Mononuclear cell (primary cell): Measurements from ENCODE around the gene DNAH5. TPM values are rescaled to one million over a fixed set of nuclear protein-coding genes. Genes with fewer than 3 reads are reported as not detected.
"Not testable (repeated sequence)": the region's sequence is repeated elsewhere in the genome, so short reads cannot be mapped to it uniquely, and the experiment has no call there.

ENCODE experiments used
- H3K27me3 ChIP-seq: 2 replicates; pipeline ENCODE4 v1.6.0; 2011; ENCODE audit warnings: low read length, control low read depth; ENCODE audit not compliant: insufficient read depth
- H3K4me1 ChIP-seq: 2 replicates; pipeline ENCODE4 v1.5.1; 2011; ENCODE audit warnings: mild to moderate bottlenecking, low read length, control low read depth; ENCODE audit not compliant: insufficient read depth
- H3K4me3 ChIP-seq: 2 replicates; pipeline ENCODE4 v1.5.1; 2011; ENCODE audit warnings: mild to moderate bottlenecking, low read length, moderate library complexity
- H3K9me3 ChIP-seq: 2 replicates; pipeline ENCODE4 v1.5.1; 2011; ENCODE audit warnings: low read depth, mild to moderate bottlenecking, control low read depth, low read length
- total RNA-seq: library from RNA; depleted of rRNA; stranded (reverse); fragments of >200 nt; gene quantifications from one replicate; pipeline ENCODE4 v1.2.3, GENCODE V29; 2012

DNAH5 gene, protein sequence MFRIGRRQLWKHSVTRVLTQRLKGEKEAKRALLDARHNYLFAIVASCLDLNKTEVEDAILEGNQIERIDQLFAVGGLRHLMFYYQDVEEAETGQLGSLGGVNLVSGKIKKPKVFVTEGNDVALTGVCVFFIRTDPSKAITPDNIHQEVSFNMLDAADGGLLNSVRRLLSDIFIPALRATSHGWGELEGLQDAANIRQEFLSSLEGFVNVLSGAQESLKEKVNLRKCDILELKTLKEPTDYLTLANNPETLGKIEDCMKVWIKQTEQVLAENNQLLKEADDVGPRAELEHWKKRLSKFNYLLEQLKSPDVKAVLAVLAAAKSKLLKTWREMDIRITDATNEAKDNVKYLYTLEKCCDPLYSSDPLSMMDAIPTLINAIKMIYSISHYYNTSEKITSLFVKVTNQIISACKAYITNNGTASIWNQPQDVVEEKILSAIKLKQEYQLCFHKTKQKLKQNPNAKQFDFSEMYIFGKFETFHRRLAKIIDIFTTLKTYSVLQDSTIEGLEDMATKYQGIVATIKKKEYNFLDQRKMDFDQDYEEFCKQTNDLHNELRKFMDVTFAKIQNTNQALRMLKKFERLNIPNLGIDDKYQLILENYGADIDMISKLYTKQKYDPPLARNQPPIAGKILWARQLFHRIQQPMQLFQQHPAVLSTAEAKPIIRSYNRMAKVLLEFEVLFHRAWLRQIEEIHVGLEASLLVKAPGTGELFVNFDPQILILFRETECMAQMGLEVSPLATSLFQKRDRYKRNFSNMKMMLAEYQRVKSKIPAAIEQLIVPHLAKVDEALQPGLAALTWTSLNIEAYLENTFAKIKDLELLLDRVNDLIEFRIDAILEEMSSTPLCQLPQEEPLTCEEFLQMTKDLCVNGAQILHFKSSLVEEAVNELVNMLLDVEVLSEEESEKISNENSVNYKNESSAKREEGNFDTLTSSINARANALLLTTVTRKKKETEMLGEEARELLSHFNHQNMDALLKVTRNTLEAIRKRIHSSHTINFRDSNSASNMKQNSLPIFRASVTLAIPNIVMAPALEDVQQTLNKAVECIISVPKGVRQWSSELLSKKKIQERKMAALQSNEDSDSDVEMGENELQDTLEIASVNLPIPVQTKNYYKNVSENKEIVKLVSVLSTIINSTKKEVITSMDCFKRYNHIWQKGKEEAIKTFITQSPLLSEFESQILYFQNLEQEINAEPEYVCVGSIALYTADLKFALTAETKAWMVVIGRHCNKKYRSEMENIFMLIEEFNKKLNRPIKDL (N-terminal part only)
- total RNA-seq: not detected

DNA sequence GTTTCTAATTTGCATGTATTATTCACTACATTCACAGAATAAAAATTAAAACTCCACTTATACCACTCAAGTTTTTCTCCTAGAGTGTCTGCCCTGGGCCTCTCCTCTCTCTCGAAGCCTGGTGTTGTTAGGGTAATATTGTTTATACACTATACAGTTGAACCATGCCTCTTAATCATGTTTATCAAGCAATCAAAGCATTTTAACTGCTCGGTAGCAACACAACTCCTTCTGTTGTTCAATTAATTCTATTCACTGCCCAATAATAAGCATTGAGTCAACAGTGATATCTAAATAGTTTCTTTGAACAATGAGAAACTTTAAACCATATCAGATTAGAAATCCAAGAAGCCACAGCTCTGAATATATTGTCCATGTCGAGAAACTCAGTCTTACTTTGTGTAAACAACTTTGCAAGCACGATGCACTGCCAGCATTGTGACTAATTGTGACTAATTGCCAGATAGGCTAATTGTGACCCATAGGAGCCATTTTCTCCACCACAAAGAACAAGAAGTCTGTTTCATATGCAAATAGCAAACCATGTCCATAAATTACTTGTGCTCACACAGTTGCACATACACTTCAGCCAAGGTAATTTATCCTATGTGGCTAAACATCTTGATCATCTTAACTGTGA is at the start of gene DNAH5:
Gene DNAH5, minus strand, starts transcription at position 129 of the 640 bp plus-strand sequence. CDS start 250 bp downstream, outside the sequence.
- peaks cover 3% of the 10 kb centered on the region for H3K27me3 ChIP-seq
- no peaks in the 10 kb centered on the region for H3K9me3 ChIP-seq
- H3K4me1 ChIP-seq: no peaks in the 10 kb centered on the region

DNA sequence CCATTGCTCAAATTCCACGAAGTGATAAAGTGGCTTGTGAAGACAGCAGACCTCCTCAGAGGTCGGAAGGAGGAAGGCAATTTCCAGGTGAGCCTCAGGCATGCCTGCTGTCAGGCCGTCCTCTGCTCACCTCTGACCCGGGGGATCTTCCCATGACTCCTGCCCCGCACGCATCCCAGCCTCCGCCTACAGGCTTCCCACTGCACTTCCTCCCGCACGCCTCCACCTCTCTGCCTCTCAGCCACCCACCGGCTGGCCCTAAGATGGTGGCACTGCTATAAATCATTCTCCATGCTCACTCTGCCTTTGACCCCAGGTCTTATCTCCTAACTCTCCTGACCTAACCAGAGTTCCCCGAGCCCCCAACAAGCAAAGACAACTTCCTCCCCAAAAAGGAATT is 49.4 kb upstream of the DNAH5 start:
- Histone ChIP-seq H3K4me3 (no peak overlapping the region), H3K9me3 (no peaks in the 10 kb centered on the region), H3K27me3 (no peaks in the 10 kb centered on the region), H3K4me1 (no peaks in the 10 kb centered on the region)

More for the DNA sequence above, at the start of gene DNAH5:
- no peak within 1 kb of the TSS for H3K4me3 ChIP-seq

DNA sequence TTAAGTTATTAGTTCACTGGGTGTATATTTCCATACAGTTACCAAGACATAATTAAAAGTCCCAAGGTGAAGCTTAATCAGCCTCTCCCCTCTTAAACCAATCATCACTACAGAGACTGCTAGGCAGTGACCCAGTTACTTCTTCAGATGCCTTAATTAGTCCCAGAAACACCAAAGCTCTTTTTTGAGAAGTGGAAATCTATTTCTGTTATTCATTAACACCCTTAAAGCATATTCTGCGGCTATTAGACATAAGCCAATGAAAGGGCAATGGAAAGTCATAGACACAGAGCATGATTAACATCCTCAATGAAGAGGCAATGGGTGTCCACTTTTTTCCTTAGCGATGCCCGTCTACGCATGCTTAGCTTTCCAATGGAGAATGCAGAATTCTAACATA is 48.3 kb upstream of the DNAH5 start:
- H3K4me1 ChIP-seq: no peaks in the 10 kb centered on the region
- no peaks in the 10 kb centered on the region for H3K27me3 ChIP-seq
- no peak overlapping the region for H3K4me3 ChIP-seq
- H3K9me3 ChIP-seq: no peaks in the 10 kb centered on the region

DNA sequence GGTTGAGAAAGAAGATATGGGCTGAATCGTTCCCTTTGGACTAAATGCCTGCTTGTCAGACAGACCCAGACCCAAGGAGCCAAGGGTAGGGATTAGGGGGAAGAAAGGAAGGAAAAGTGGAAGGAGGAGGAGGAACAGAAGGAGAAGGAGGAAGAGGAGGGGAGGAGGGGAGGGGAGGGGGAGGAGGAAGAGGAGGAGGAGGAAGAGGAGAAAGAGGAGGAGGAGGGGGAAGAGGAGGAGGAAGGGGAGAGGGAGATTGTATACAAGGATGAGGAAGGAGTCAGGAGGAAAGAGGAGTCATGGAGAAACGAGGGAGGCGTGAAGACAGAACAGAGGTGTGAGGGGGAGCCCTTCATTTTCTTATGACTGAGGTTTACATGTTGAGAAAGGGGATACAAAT is 46.9 kb upstream of the DNAH5 start:
- no peaks in the 10 kb centered on the region for H3K4me1 ChIP-seq
- no peaks in the 10 kb centered on the region for H3K9me3 ChIP-seq
- no peak overlapping the region for H3K4me3 ChIP-seq
- H3K27me3 ChIP-seq: no peaks in the 10 kb centered on the region

DNA sequence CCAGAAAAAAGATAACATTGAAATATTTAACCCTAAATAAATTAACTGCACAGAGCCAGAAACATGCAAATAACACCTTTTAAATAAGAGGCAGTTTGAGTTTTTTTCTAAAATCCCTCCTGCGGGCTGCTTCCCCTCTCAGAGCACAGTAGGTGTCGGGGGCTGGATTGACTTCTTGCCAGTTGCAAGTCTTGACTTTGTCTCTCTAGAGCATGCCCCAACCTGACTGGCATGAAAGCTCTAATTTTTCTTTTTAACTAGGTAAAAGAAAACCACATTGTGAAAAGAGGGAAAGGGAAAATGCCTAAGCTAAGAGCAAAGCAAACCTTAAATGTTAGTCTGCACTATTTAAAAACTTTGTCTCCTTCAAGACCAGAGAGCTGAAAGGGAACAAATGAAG is 46.4 kb upstream of the DNAH5 start:
- H3K4me1 ChIP-seq: no peaks in the 10 kb centered on the region
- H3K27me3 ChIP-seq: no peaks in the 10 kb centered on the region
- no peaks in the 10 kb centered on the region for H3K9me3 ChIP-seq
- no peak overlapping the region for H3K4me3 ChIP-seq

DNA sequence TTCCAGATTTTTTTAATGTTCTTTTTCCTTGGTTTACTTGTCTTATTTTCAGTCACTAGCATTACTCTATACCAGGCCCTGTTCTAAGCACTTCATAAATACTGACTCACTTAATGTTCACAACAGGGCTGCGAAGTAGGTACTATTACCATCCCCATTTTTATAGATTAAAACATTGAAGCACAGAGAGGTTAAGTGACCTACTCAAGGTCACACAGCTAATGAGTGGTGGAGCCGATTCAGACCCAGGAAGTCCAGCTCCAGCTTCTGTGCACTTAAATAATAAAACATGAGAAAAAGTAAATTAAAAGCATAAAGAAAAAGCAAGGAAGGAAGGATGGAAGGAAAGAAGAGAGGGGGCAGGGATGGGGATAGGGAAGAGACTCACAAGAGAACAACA is 45.3 kb upstream of the DNAH5 start:
- no peaks in the 10 kb centered on the region for H3K27me3 ChIP-seq
- H3K9me3 ChIP-seq: no peaks in the 10 kb centered on the region
- no peaks in the 10 kb centered on the region for H3K4me1 ChIP-seq

DNA sequence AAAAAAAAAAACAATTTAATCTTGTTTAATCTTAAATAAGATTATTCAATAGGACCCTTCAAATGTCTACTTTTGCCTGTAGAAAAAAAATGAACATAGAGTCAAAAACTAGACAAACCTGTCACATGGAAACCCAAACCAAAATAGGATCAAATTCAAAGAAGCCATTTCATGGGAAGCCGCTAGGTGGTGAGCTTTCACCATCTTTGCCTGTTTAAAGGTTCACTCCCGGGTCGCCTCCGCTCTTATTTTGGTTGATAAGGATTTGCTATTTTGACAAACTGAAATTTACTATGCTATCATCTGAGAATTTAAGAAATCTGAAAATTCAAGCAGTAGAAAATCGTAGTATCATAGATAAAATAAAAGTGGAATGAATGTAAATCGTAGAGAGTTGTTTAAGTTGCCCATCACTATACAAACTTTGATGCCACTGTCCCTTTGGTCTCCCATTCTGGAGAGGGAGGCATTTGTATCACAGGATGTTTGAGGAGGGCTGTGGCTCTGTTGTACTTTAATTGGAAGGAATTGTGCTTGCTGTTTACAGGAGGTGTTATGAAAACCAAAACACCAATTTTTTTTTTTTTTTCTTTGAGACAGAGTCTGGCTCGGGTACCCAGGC is 43.5 kb upstream of the DNAH5 start:
- no peaks in the 10 kb centered on the region for H3K9me3 ChIP-seq
- no peak overlapping the region for H3K4me3 ChIP-seq
- H3K4me1 ChIP-seq: no peaks in the 10 kb centered on the region
- H3K27me3 ChIP-seq: no peaks in the 10 kb centered on the region

More for the DNA sequence above, 45.3 kb upstream of the DNAH5 start:
- H3K4me3 ChIP-seq: no peak overlapping the region

DNA sequence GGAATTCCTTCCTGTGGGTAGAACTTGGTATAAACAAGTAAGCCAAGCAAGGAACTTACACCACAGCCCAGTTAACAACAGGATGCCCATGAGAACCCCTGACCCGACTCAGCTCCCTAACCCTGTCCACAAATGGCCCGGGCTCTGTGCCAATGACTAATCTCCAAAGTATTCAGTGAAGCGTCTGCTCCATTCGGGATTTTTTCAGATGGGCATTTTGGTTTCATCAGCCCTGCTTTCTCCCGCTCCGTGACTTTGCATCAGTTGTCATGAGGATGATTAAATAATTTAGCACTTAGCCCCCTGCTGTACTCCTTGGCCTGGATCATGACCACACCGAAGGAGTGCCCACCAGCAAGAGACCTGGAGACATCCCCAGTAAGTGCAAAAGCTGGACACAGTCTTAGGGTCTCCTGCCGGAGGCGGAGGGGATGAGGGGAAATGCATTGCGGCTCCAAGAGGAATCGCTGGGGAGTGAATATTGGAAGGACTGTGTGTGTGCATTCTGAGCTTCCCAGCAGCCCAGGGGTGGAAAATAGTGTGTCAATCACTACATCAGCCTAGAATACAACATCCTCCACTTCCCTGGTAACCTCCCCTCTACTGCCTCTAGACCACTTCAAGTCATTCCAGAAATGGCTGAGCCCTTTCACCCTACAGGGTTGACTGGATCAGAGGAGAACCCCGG is 41.4 kb upstream of the DNAH5 start:
- Histone ChIP-seq H3K4me3 (no peak overlapping the region), H3K27me3 (no peaks in the 10 kb centered on the region), H3K9me3 (no peaks in the 10 kb centered on the region), H3K4me1 (no peaks in the 10 kb centered on the region)

DNA sequence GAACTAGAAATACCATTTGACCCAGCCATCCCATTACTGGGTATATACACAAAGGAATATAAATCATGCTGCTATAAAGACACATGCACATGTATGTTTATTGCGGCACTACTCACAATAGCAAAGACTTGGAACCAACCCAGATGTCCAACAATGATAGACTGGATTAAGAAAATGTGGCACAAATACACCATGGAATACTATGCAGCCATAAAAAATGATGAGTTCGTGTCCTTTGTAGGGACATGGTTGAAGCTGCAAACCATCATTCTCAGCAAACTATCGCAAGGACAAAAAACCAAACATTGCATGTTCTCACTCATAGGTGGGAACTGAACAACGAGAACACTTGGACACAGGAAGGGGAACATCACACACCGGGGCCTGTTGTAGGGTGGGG is 40.4 kb upstream of the DNAH5 start:
- not testable (repeated sequence) for H3K27me3 ChIP-seq, H3K4me1 ChIP-seq, H3K4me3 ChIP-seq, H3K9me3 ChIP-seq

DNA sequence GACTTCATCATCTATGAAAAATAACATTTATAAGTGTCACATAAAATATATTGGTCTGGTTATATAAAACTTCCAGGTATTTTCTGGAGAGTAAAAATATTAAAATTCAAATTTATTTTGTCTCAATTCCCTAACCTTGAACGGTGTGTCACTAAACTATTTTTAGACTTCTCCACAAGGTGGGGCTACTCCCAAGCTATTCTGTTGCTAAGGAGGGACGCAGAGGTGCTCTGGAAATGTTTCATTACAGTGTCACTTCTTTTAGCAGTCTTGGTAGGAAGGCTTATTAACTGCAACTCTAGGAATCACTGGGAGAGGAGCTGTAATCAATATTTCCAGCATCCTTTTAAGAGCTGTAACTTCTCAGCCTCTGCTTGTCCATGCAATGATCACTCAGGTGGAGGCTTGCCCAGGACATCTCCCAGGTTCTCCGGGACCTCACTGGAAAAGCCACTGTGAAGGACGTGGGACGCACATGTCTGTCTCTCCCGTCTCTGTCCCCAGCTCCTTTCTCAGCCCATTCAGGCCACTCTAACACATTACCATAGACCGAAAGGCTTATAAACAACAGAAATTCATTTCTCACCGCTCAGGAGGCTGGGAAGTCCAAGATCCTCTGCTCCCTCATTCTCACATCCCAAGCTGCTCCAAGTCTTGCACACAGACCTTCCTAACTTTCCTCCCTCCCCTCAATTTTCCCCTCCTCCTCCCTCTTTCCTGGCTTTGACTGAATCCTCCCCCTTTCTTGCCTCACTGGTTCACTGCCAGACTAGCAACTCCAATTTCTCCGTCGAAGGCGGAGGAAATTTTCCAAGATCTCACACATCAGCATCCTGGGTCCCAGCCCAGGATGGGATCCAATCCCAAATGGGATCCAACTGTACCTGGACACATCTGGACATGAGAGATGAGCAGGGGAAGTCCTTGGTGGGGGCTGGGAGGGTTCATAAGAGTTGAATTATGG is 32.7 kb upstream of the DNAH5 start:
- H3K4me3 ChIP-seq: no peak overlapping the region
- no peaks in the 10 kb centered on the region for H3K9me3 ChIP-seq
- H3K27me3 ChIP-seq: no peaks in the 10 kb centered on the region
- no peaks in the 10 kb centered on the region for H3K4me1 ChIP-seq

DNA sequence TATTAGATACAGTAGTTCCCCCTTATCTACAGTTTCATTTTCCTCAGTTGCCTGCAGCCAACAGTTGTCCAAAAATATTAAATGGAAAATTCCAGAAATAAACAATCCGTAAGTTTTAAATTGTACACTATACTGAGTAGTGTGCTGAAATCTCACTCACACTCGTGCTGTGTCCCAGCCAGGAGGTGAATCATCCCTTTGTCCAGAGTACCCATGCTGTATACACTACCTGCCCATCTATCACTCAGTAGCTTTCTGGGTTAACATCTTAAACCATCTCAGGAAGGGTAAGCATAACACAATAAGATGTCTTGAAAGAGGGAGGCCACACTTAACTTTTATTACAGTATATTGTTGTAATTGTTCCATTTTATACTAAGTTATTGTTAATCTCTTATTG is 31.7 kb upstream of the DNAH5 start:
- Histone ChIP-seq H3K9me3 (no peaks in the 10 kb centered on the region), H3K4me3 (no peak overlapping the region), H3K27me3 (no peaks in the 10 kb centered on the region), H3K4me1 (no peaks in the 10 kb centered on the region)

DNA sequence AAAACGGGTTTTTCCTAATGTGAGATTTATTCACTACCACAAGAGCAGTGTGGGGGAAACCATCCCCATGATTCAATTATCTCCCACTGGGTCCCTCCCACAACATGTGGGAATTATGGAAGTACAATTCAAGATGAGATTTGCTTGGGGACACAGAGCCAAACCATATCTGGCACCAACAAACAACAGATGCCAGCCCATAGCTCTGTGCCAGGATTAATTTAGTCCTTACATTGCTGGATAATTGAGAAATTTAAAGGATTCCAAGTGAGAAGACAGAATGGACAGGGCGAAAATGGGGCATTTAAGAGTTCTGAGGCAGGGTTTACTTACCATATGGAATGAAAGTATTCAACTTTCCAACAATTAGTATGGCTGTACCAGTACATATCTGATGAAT is 30.8 kb upstream of the DNAH5 start:
- no peaks in the 10 kb centered on the region for H3K9me3 ChIP-seq
- no peak overlapping the region for H3K4me3 ChIP-seq
- no peaks in the 10 kb centered on the region for H3K27me3 ChIP-seq
- H3K4me1 ChIP-seq: no peaks in the 10 kb centered on the region

DNA sequence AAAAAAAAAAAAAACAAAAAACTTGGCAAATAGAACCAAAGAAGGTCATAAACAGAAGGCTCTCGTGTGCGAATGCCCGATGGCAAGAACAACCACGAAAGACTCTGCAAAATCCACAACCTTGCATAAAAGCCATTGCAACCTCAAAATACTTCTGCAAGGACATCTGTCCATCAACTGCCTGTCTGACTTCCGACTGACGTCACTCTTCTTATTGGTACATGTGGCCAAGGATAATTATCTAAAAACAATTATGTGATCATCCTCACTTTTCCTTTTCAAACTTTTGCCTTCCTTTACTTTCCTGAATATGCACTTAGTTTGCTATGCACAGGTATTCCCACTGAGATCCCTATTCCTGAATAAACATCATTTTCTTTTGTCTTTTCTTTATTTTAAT is 29.2 kb upstream of the DNAH5 start:
- Histone ChIP-seq H3K4me1 (no peaks in the 10 kb centered on the region), H3K9me3 (no peaks in the 10 kb centered on the region), H3K27me3 (no peaks in the 10 kb centered on the region), H3K4me3 (no peak overlapping the region)
